ENCODE results near the gene CENPK.
"Not testable (repeated sequence)": the region's sequence is repeated elsewhere in the genome, so short reads cannot be mapped to it uniquely, and the experiment has no call there.

The CENPK gene

DNA sequence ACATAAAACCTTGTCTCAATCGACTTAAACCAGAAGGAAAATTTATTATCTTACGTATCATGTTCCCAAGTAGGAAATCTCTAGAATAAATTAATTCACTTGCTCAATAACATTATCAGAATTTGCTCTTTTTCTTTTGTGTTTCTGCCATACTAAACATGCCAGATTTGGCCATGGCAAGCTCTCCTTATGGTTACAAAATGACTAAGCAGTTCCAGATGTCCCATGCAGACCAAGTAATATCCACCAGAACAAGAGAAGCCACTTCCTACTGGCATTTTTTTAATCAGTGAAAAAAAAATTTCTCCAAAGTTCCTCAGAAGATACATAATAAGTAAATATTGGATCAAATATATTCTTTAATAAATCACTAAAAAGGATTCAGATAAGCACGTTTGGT lies 56.0 kb downstream of the CENPK start:
- DNase-seq, result no peak

GRCh38 chr5:65489119-65489518 lies 73.8 kb downstream of the CENPK start:
- DNase-seq, result no peak

DNA sequence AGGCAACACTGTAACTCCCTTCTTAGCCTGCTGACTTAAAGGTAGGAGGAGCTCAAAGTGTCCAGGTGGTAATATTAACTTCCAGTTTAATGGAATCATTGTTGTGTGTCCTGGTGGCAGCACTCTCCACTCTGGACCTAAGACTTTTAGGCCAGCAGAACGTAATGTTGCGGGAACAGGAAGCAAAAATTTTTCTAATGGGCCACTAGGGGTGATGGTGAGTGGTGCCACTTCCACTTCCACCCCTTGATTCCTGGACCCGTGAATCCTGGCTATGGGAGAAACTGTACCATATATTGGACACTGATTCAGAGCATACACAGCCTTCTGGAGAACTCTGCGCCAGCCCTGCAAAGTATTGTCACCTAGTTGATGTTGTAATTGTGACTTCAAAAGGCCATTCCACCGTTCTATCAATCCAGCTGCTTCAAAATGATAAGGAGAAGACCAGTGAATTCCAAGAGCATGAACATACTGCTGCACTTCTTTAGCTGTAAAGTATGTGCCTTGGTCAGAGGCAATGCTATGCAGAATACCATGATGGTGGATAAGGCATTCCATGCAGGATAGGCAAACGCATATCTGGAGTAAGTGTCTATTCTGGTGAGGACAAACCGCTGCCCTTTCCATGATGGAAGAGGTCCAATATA lies 74.8 kb downstream of the CENPK start:
- DNase-seq, result not testable (repeated sequence)

DNA sequence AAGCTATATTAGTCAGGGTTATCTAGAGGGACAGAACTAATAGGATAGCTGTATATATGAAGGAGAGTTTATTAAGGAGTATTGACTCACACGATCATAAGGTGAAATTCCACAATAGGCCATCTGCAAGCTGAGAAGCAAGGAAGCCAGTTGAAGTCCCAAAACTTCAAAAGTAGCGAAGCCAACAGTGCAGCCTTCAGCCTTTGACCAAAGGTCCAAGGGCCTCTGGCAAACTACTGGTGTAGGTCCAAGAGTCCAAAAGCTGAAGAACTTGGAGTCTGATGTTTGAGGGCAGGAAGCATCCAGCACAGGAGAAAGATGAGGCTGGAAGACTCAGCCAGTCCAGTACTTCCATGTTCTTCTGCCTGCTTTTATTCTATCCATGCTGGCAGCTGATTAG lies 76.2 kb downstream of the CENPK start:
- DNase-seq, result not testable (repeated sequence)

- no peak for DNase-seq
These were observed 77.6 kb downstream of the CENPK start for GRCh38 chr5:65485405-65485804.

- DNase-seq, result peak; percentile 74
These were observed 79.2 kb downstream of the CENPK start for GRCh38 chr5:65483546-65484346.

GRCh38 chr5:65482736-65483545 lies 80.0 kb downstream of the CENPK start:
- peak; percentile 42 for DNase-seq

DNA sequence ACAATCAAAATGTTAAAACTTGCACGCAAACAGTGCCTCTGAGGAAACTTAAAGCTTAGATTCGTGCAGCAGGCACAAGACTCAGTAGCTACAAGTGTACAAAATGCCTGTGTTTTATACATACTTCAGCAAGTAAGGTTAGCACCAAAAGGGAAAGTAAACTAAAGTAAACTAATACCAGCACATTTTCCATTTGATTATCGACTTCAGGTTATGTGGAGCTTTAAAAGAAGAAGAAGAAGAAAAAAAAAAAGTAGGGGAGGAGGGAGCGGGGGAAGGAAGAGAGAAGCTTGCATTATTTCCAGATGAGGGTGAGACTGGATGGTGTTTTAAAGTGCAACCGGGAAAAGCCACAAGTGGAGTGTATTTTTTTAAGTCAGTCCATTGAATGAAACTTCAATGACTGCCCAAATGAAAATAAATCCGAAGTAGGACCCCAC lies 80.7 kb downstream of the CENPK start:
- peak; percentile 18 for DNase-seq

GRCh38 chr5:65481635-65482295 lies 81.2 kb downstream of the CENPK start, which contains the start of gene ADAMTS6:
ADAMTS6 (minus strand) TSS chr5:65481920; CDS start chr5:65473673, 8,247 bp downstream.
- peak; percentile 82 for DNase-seq

GRCh38 chr5:65481171-65481581 lies 81.8 kb downstream of the CENPK start:
- no peak for DNase-seq

DNA sequence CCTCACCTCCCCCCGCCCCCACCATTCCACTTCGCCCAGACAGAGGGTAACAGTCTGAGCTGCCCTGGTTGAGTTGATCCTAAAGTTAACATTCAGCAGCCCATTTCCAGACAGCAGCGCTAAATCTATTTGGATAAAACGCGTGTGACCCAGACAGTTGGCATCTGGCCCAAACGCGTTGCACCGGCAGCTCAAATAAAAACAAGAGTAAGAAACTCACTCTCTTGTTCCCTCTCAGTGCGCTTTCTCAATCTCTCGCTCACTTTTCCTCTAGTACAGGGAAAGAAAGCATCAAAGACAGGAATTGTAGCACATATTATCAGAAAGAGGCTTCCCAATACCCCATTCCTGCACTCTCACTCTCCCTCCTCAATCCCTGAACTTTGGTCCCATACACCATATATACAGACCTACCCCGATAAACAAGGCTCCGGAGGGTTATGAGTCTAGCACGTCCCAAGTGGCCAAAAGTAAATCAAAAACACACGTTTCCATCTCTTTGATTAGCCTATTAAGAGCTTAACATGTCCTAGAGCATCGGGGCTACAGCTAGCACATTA lies 82.6 kb downstream of the CENPK start:
- peak; percentile 36 for DNase-seq

- DNase-seq, result no peak
These were observed 83.4 kb downstream of the CENPK start for GRCh38 chr5:65479527-65479926.

GRCh38 chr5:65478336-65478735 lies 84.6 kb downstream of the CENPK start:
- DNase-seq, result no peak

- no peak for DNase-seq
These were observed 87.1 kb downstream of the CENPK start for GRCh38 chr5:65475895-65476294.

GRCh38 chr5:65475336-65475735 lies 87.6 kb downstream of the CENPK start:
- DNase-seq, result no peak

DNA sequence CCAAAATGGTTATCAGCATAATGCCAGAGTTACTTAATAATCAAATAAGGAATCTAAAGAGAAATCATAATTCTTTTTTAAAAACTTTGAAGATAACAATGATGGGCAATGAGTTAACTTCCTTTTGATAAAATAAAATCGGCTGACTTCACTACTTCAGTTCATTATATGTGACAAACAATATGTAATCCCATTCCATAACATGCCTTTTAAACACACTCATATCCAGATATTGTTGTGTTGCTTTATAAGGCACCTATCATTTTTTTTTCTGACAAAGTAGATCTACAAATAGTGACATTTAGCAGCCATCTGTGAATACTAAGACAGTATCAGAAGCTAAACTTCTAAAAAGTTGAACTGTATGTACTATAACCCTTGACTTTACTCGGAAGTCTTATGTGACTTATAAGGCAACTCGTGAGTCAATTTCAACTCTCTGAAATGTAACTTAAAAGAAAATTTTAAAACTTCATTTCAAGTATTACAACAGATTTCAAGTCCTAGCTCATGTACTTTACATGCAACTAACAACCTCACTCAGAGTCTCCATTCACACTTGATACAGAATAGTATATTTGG lies 88.7 kb downstream of the CENPK start:
- DNase-seq, result no peak

DNA sequence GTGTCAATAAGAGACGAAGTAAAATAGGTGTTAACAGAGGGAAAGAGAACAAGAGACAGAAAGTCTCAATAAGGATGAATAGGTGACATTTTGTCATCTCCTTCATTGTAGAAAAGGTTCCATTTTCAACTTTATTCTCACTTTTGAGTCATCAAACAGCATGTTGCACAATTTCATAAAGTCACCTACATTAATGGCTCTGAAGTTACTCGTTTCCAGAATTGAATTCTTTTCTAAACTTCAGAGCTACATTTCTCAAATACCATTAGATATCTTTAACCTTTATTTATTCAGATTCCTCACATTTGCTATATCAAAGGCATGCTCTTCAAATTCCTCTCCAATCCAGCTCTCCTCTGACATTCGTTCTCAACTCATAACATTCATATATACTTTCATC lies 94.3 kb downstream of the CENPK start:
- no peak for DNase-seq
